GM21619 (cell line): Measurements from ENCODE around the gene SLC25A47.
"Not testable (repeated sequence)": the region's sequence is repeated elsewhere in the genome, so short reads cannot be mapped to it uniquely, and the experiment has no call there.

Source experiments
- ATAC-seq: cut with Tn5 transposase; IDR thresholded peaks from one replicate; pipeline ENCODE4 v1.9.1; 2021; ENCODE audit not compliant: unreplicated experiment

Gene SLC25A47

GRCh38 chr14:100323121-100323941 is at the start of gene SLC25A47:
TSS of gene SLC25A47 (plus strand) at chr14:100323339. CDS start at chr14:100323415, 76 bp downstream.
- no peak for ATAC-seq

- ATAC-seq = no peak
These were observed 48.9 kb upstream of the SLC25A47 start for GRCh38 chr14:100274250-100274649.

- ATAC-seq = no peak
These were observed 47.9 kb upstream of the SLC25A47 start for GRCh38 chr14:100275214-100275613.

GRCh38 chr14:100278702-100279101 is 44.4 kb upstream of the SLC25A47 start:
- peak; percentile 65 for ATAC-seq

GRCh38 chr14:100279133-100279532 is 44.0 kb upstream of the SLC25A47 start:
- ATAC-seq = no peak

- ATAC-seq = no peak
These were observed 43.6 kb upstream of the SLC25A47 start for GRCh38 chr14:100279563-100279962.

GRCh38 chr14:100281286-100282082 is 41.7 kb upstream of the SLC25A47 start:
- ATAC-seq = no peak

GRCh38 chr14:100282083-100282350 is 41.1 kb upstream of the SLC25A47 start:
- no peak for ATAC-seq

GRCh38 chr14:100282766-100283419 is 40.2 kb upstream of the SLC25A47 start:
- ATAC-seq = no peak

- not testable (repeated sequence) for ATAC-seq
These were observed 39.7 kb upstream of the SLC25A47 start for GRCh38 chr14:100283436-100283835.

- no peak for ATAC-seq
These were observed 38.9 kb upstream of the SLC25A47 start for GRCh38 chr14:100283984-100284881.

GRCh38 chr14:100285021-100285912 is 37.9 kb upstream of the SLC25A47 start:
- ATAC-seq = peak; percentile 89

- no peak for ATAC-seq
These were observed 37.2 kb upstream of the SLC25A47 start for GRCh38 chr14:100285913-100286400.

- no peak for ATAC-seq
These were observed 36.5 kb upstream of the SLC25A47 start for GRCh38 chr14:100286484-100287191.

GRCh38 chr14:100287202-100287997 is 35.7 kb upstream of the SLC25A47 start:
- no peak for ATAC-seq

- ATAC-seq = not testable (repeated sequence)
These were observed 35.2 kb upstream of the SLC25A47 start for GRCh38 chr14:100287998-100288295.

GRCh38 chr14:100288382-100289185 is 34.6 kb upstream of the SLC25A47 start:
- ATAC-seq = no peak
